Measurements from ENCODE around the gene TMOD1. TPM values are rescaled to one million over a fixed set of nuclear protein-coding genes. Genes with fewer than 3 reads are reported as not detected.

The TMOD1 gene
- total and polyA plus RNA-seq, 2 of the 8 experiments (the other 6 are each of a cell fraction or from before 2014, with no cell fraction given), result 0.17 to 0.88 TPM

GRCh38 chr9:97592126-97592525 is 90.7 kb downstream of the TMOD1 start:
- Histone ChIP-seq H4K20me1 (replicated peaks in 1 of 2; ENCODE audit: control insufficient read depth in 1 of 2, insufficient read depth in 2 of 2, low read length in 2 of 2) (no peaks in the 10 kb centered on the region), H2BK120ac (replicated peaks; ENCODE audit: low read depth, low read length) (no peak overlapping the region), H3K9ac (replicated peaks in 1 of 4; ENCODE audit: extremely low read depth in 1 of 4, low read depth in 3 of 4, low read length in 3 of 4) (no peak overlapping the region), H3K18ac (ENCODE audit: extremely low read depth, low read length) (no peak overlapping the region), H3K4me1 (replicated peaks in 1 of 4; ENCODE audit: control insufficient read depth in 3 of 4, insufficient read depth in 4 of 4, low read length in 3 of 4) (no peaks in the 10 kb centered on the region; a peak in 2 of 7 replicates), H3K4me2 (ENCODE audit: insufficient read depth in 1 of 2, low read depth in 2 of 2, low read length in 2 of 2) (no peak overlapping the region), H3K9me3 (ENCODE audit: insufficient read depth in 2 of 2, low read depth in 1 of 2, low read length in 1 of 2) (no peaks in the 10 kb centered on the region), H2AK5ac (ENCODE audit: low read depth, low read length) (no peak overlapping the region), H4K8ac (ENCODE audit: extremely low read depth, insufficient read depth, low read length) (no peak overlapping the region), H3K4me3 (ENCODE audit: extremely low read depth in 1 of 4, insufficient read depth in 2 of 4, low read depth in 3 of 4, low read length in 4 of 4) (no peak overlapping the region), H3K79me2 (ENCODE audit: control insufficient read depth in 1 of 2, insufficient read depth in 2 of 2, low read length in 2 of 2) (no peaks in the 10 kb centered on the region), H3K14ac (ENCODE audit: insufficient read length) (no peak overlapping the region), H3K23ac (ENCODE audit: insufficient read length) (no peak overlapping the region), H3K23me2 (ENCODE audit: low read depth, low read length) (no peaks in the 10 kb centered on the region), H4K91ac (replicated peaks; ENCODE audit: insufficient read length, low read length) (no peak overlapping the region), H2BK5ac (ENCODE audit: low read depth, low read length) (no peak overlapping the region), H3K4ac (replicated peaks; ENCODE audit: insufficient read length, low read depth, low read length) (no peak overlapping the region), H2BK20ac (ENCODE audit: low read length) (no peak overlapping the region), H3K27ac (ENCODE audit: low read depth, low read length) (no peak overlapping the region), H2BK12ac (ENCODE audit: low read depth, low read length) (no peak overlapping the region), H3K79me1 (ENCODE audit: low read depth, low read length) (no peaks in the 10 kb centered on the region), H4K5ac (ENCODE audit: insufficient read length, low read depth, low read length) (no peak overlapping the region), H3K27me3 (replicated peaks in 1 of 4; ENCODE audit: control insufficient read depth in 3 of 4, extremely low read depth in 1 of 4, insufficient read depth in 3 of 4, low read length in 3 of 4) (no peaks in the 10 kb centered on the region), H3K56ac (replicated peaks; ENCODE audit: insufficient read length, low read depth, low read length) (no peak overlapping the region), H2BK15ac (ENCODE audit: low read length) (no peak overlapping the region), H2AFZ (ENCODE audit: low read length) (no peak overlapping the region), H3K36me3 (ENCODE audit: control insufficient read depth in 2 of 4, insufficient read depth in 4 of 4, low read length in 3 of 4) (no peaks in the 10 kb centered on the region)
- no peak for FAIRE-seq
- 100% methylated on average over 1 of the region's 1 CpG; no CpG with 5 or more reads in 1 of the 2 experiments for WGBS, 2 experiments (ENCODE audit: extremely low coverage in 1 of 2, insufficient coverage in 1 of 2, insufficient read length in 1 of 2, insufficient replicate concordance in 2 of 2, low coverage in 1 of 2, low lambda C conversion rate in 2 of 2, missing lambda C conversion rate in 1 of 2)
- TF ChIP-seq POU5F1 (IDR thresholded peaks at IDR 0.05; ENCODE audit: low read depth, low read length) (no peak), USF2 (IDR thresholded peaks at IDR 0.05; ENCODE audit: low read length) (no peak), CBX5 (IDR thresholded peaks at IDR 0.05; ENCODE audit: low read depth, low read length) (no peak), KDM5A (IDR thresholded peaks at IDR 0.05; ENCODE audit: low read length) (no peak)
- ChIA-PET POLR2A (ENCODE audit: partially characterized antibody) (no interaction called here), CTCF (ENCODE audit: partially characterized antibody) (interaction anchor here (0.8 to 22.2 kb wide), 5 partner anchors 23 to 206 kb away, joined by 3 to 574 read pairs (median 4); no protein-coding TSS in a partner anchor)
- DNase-seq (ENCODE audit: low read depth in 1 of 2, low spot score in 2 of 2), result no peak

All from H1 (cell line).